ENCODE measurements around the gene ARRDC1.
A peak's percentile ranks its signal among the peaks of the same experiment; 100 is the strongest.
"Not testable (repeated sequence)": the region's sequence is repeated elsewhere in the genome, so short reads cannot be mapped to it uniquely, and the experiment has no call there.

Gene ARRDC1

GRCh38 chr9:137589441-137590122 lies 15.9 kb upstream of the ARRDC1 start:
- Histone ChIP-seq H3K4me3 (ENCODE audit: low read depth, low read length) (peak overlapping the region; percentile 50), H3K27ac (peak overlapping the region; percentile 58), H3K9me3 (ENCODE audit: severe bottlenecking) (no peaks in the 10 kb centered on the region), H3K27me3 (ENCODE audit: insufficient read depth, low read depth, severe bottlenecking) (no peaks in the 10 kb centered on the region), H3K36me3 (peaks cover 44% of the 10 kb centered on the region)
- DNase-seq: no peak
- TF ChIP-seq CTCF (IDR thresholded peaks at IDR 0.05; ENCODE audit: low read depth, low read length): no peak

- Histone ChIP-seq H3K4me3 (ENCODE audit: low read depth, low read length) (peak overlapping the region; percentile 50), H3K27ac (no peak overlapping the region; the same call in 1 of the 2 replicates), H3K9me3 (ENCODE audit: severe bottlenecking) (no peaks in the 10 kb centered on the region), H3K36me3 (peaks cover 39% of the 10 kb centered on the region), H3K27me3 (ENCODE audit: insufficient read depth, low read depth, severe bottlenecking) (no peaks in the 10 kb centered on the region)
- no peak for TF ChIP-seq CTCF (IDR thresholded peaks at IDR 0.05; ENCODE audit: low read depth, low read length)
- DNase-seq: no peak
These were observed 15.4 kb upstream of the ARRDC1 start for GRCh38 chr9:137590123-137590468.

- H3K4me3 ChIP-seq (ENCODE audit: low read depth, low read length): peak within 1 kb of the TSS; percentile 80
- H3K9me3 ChIP-seq (ENCODE audit: severe bottlenecking): no peaks in the 10 kb centered on the region
- no peak for TF ChIP-seq CTCF (IDR thresholded peaks at IDR 0.05; ENCODE audit: low read depth, low read length)
- peak within 1 kb of the TSS; percentile 87 for H3K27ac ChIP-seq
- H3K36me3 ChIP-seq: peaks cover 36% of the 10 kb centered on the region
- DNase-seq: peak; percentile 87
- H3K27me3 ChIP-seq (ENCODE audit: insufficient read depth, low read depth, severe bottlenecking): no peaks in the 10 kb centered on the region
These were observed 14.8 kb upstream of the ARRDC1 start, which contains the start of gene ZMYND19 for GRCh38 chr9:137590469-137591383. Gene ZMYND19 (minus strand): TSS chr9:137590512. CDS start chr9:137590263, 249 bp downstream.

- Histone ChIP-seq H3K27ac (no peak overlapping the region), H3K9me3 (ENCODE audit: severe bottlenecking) (no peaks in the 10 kb centered on the region), H3K36me3 (peaks cover 20% of the 10 kb centered on the region), H3K27me3 (ENCODE audit: insufficient read depth, low read depth, severe bottlenecking) (no peaks in the 10 kb centered on the region), H3K4me3 (ENCODE audit: low read depth, low read length) (no peak overlapping the region)
- DNase-seq: no peak
- no peak for TF ChIP-seq CTCF (IDR thresholded peaks at IDR 0.05; ENCODE audit: low read depth, low read length)
These were observed 12.7 kb upstream of the ARRDC1 start for GRCh38 chr9:137592767-137593166.

- no peaks in the 10 kb centered on the region for H3K9me3 ChIP-seq (ENCODE audit: severe bottlenecking)
- no peak overlapping the region for H3K27ac ChIP-seq
- no peak for TF ChIP-seq CTCF (IDR thresholded peaks at IDR 0.05; ENCODE audit: low read depth, low read length)
- H3K36me3 ChIP-seq: peaks cover 16% of the 10 kb centered on the region
- no peaks in the 10 kb centered on the region for H3K27me3 ChIP-seq (ENCODE audit: insufficient read depth, low read depth, severe bottlenecking)
- no peak for DNase-seq
- H3K4me3 ChIP-seq (ENCODE audit: low read depth, low read length): no peak overlapping the region
These were observed 12.3 kb upstream of the ARRDC1 start for GRCh38 chr9:137593176-137593575.

GRCh38 chr9:137596577-137596976 lies 8.9 kb upstream of the ARRDC1 start:
- not testable (repeated sequence) for H3K9me3 ChIP-seq (ENCODE audit: severe bottlenecking); H3K27ac ChIP-seq; H3K27me3 ChIP-seq (ENCODE audit: insufficient read depth, low read depth, severe bottlenecking); DNase-seq; H3K36me3 ChIP-seq; H3K4me3 ChIP-seq (ENCODE audit: low read depth, low read length)
